Fibroblast of gingiva (primary cell): ENCODE data around the gene APP.
A peak's percentile ranks its signal among the peaks of the same experiment; 100 is the strongest.

Source experiments
- DNase-seq: peaks from one replicate; pipeline ENCODE4 v3.0.0-alpha.2; 2011; ENCODE audit warnings: low read depth

The APP gene

GRCh38 chr21:26126168-26126553, 44.4 kb downstream of the APP start:
- no peak for DNase-seq

DNA sequence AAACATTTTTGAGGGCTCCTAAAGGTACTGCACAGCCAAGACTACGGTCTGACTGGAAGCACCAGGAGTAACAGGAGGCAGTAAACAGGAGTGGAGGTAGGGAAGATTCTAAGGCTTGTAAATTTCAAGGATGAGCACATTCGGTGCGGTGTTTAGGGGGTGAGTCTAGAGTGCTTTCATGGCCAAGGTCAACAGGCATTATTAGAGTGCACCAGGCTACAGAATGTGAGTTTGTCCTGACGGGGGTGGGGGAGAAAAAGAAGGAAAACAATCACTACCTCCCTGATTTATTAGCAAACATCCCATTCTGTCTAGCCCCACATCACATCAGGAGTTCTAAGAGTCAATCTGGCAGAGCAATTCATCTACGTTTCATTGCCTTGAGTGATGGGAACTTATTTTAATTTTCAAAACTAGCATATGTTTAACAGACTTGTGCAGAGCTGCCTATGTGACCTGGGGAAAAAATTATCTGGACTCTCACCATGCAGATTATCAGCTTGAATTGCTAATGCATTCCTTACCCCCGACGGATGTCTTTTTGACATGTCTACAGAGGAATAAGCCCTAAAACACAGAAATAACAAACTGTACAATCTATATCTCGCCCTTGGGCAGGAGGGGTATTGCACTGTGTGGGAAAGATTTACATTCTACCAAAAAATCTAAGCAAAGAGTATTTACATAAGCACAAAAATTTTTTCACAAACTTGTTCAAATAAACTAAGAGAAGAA, 45.0 kb downstream of the APP start:
- DNase-seq = no peak

- no peak for DNase-seq
Measured at GRCh38 chr21:26124896-26125295, 45.7 kb downstream of the APP start.

GRCh38 chr21:26124421-26124833, 46.1 kb downstream of the APP start:
- peak; percentile 16 for DNase-seq

- no peak for DNase-seq
Measured at GRCh38 chr21:26123012-26123411, 47.6 kb downstream of the APP start.

GRCh38 chr21:26120828-26121227, 49.7 kb downstream of the APP start:
- DNase-seq = peak; percentile 75

GRCh38 chr21:26119906-26120305, 50.7 kb downstream of the APP start:
- DNase-seq = no peak

GRCh38 chr21:26118938-26119540, 51.5 kb downstream of the APP start:
- DNase-seq = no peak

GRCh38 chr21:26117972-26118367, 52.6 kb downstream of the APP start:
- no peak for DNase-seq

- no peak for DNase-seq
Measured at GRCh38 chr21:26117324-26117971, 53.1 kb downstream of the APP start.

DNA sequence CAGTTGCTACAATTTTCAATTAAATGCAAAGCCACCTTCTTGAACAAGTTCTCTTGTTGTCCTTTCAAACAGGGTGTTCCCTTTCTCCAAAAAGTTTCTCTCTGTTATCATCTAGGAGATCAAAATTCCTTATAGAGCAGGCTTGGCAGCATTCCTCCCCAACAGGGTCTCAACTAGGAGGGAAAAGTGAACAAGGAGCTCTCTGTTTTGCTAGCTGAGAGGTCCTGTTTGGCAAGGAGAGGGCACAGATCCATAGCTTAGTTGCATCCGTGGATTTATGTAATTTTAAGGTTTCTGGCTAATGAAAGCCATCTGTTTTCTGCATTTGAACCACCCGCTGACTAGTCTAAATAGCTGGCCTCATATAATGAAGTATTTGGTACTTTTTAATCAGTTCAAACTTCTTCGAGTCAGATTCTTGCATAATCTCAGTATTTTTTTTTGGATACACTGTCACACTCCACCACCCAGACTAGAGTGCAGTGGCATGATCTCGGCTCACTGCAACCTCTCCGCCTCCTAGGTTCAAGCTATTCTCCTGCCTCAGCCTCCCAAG, 54.0 kb downstream of the APP start:
- peak; percentile 77 for DNase-seq

- DNase-seq = peak; percentile 48
Measured at GRCh38 chr21:26115899-26116298, 54.7 kb downstream of the APP start.

- DNase-seq = peak; percentile 14
Measured at GRCh38 chr21:26115305-26115704, 55.3 kb downstream of the APP start.

GRCh38 chr21:26112975-26113374, 57.6 kb downstream of the APP start:
- DNase-seq = no peak

- DNase-seq = no peak
Measured at GRCh38 chr21:26112127-26112742, 58.3 kb downstream of the APP start.

- DNase-seq = no peak
Measured at GRCh38 chr21:26110715-26111114, 59.9 kb downstream of the APP start.

GRCh38 chr21:26107429-26107828, 63.1 kb downstream of the APP start:
- no peak for DNase-seq

DNA sequence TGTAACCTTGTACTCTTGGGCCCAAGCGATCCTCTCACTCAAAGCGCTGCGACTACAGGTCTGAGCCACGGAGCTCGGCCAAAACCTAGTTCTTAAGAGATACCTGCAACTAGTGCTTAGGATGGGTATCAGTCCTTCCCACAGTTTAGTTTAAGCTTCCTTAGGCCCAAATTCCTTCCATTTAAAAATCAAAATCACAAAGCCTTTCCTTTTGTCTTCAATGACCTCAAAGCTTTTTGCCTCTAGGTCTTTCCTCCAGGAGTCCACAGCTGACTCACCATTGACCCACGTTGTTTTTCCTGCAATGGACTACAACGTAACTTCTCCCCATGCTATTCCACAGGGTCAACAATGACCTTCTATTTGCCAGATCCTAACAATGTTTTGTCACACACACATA, 64.0 kb downstream of the APP start:
- DNase-seq = no peak

DNA sequence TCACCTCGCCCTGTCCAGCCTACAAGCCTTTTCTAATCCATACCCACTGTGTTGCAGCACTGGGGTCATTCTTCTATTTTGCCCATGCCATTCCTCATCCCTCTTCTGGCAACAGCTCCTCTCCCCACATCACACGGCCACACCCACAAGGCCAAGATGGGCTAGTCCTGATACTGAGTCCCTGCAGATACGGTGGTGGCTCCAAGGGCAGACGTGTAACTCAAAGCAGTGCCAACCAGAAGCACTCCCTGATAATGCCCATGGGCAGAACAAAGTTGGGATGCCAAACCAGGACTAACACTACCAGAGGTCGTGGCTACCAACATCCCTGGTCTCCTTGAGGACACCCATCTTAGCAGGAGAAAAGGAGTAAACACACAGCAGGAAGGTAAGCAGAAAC, 64.8 kb downstream of the APP start:
- no peak for DNase-seq

DNA sequence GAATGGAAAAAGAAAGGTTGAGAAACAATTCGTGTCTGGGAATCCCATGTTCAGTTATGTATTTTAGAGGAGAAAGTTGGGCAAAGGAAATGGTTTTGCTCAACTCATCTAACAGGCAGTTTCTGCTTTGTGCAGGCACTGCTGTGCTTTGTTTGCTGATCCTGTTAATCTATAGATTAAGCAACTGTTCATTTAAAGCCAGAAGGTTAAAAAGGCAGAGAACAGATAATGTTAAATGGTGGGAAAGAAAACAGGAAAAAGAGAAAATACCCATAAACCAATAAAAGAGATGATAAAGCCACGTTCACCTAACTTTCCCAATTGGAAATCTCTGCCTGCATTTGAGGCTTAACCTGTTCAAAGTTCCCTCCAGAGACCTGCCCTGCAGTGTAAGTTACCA, 70.0 kb downstream of the APP start:
- no peak for DNase-seq

DNA sequence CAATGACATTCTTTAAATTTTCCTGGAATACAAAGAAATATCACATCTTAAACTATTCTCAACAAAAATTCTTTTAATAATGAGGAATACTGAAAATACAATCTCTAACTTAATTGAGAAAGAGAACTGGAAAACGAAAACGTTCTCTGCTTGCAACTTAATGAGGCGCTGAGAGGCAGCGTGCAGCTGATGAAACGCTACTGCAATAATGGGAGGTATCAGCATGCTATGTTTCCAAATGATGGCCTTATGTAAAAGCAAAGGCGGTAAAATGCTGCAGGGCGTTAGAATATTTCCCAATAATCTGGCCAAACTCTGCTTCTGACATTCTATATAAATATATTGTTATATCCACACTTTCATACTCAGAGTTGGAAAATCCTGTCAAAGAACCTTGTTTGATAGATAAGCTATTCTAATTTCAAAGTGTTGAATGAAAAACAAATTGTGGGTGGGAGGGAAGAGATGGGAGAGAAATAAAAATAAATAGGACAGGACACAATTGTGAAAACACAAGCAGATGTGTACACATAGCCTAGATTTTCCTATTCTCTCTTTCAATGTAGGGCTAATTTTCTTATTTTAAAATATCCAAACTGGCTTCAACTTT, 70.9 kb downstream of the APP start:
- DNase-seq = peak; percentile 85

DNA sequence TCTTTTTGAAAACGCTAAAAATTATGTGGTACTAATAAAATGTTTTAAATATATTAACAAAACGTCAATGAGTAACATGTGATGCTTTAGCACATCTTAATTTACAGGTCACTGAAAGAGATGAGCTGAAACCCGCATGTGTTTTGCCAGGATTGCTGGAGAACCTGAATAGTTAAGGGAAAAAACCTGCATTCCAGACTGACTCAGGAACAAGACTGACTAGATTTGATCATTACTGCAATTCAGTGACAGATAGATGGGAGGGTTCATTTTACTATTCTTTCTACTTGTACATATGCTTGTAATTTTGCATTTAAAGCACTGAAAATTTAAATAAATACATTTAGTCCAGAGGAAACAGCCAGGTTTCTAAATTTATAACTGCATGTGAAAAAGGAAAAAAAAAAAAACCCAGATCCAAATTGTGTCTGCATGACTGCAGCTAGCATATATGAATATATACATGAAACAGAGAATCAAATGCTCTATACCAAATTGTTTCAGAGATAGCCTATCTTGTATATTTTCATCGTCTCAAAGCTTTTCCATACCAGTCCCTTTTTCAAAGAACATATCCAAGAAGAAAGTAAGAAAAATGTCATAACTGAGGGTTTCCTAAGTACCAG, 71.7 kb downstream of the APP start:
- DNase-seq = no peak
